Measurements from ENCODE around the gene SPEF1. TPM values are rescaled to one million over a fixed set of nuclear protein-coding genes. Genes with fewer than 3 reads are reported as not detected.
A peak's percentile ranks its signal among the peaks of the same experiment; 100 is the strongest.

The SPEF1 gene
- total RNA-seq, 1 experiment from 2014 or later: 0.24 TPM

DNA sequence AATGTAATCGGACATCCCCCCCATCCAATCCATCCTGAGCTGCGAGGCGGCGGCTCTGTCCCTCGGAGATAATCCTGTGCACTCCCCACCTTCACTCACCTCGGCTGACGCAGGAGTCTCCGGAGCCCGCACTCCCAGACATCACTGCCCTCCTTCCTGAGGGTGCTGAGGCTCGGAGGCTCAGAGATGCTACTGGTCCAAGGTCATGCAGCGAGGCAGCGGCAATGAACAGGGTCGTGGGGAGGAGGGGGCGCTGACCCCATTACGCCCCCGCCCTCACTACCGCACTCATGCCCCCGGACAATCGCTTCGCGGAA, 14.2 kb downstream of the SPEF1 start:
- H3K4me2 ChIP-seq (ENCODE audit: insufficient read depth, insufficient read length, low read length): peak overlapping the region; percentile 85
- WGBS (ENCODE audit: extremely low coverage, insufficient read length, low lambda C conversion rate): no CpG with 5 or more reads among the region's 21 CpGs
- no peak for DNase-seq

More for the DNA sequence above, 14.2 kb downstream of the SPEF1 start:
- peaks cover 16 to 18% of the 10 kb centered on the region in 2 experiments for H3K4me1 Mint-ChIP-seq
- no peak overlapping the region for H2BK20ac ChIP-seq (ENCODE audit: low read depth, low read length, poor library complexity, severe bottlenecking)
- no peak overlapping the region for H3K4ac ChIP-seq (ENCODE audit: low read depth, low read length)
- H3K27ac ChIP-seq (ENCODE audit: insufficient read length, low read depth, low read length): no peak overlapping the region
- no peak overlapping the region for H3T11ph ChIP-seq (ENCODE audit: low read length)
- no peak overlapping the region for H4K8ac ChIP-seq (replicated peaks; ENCODE audit: insufficient read length, low read depth, low read length)
- H3K14ac ChIP-seq (ENCODE audit: insufficient read depth, low read length): peak overlapping the region; percentile 33; the same call in 1 of the 2 replicates
- H2BK15ac ChIP-seq (ENCODE audit: low read depth, low read length): no peak overlapping the region
- no peak overlapping the region for H4K91ac ChIP-seq (ENCODE audit: insufficient read length, low read depth, low read length)
- no peak overlapping the region for H2AFZ ChIP-seq (ENCODE audit: low read length)
- H3K36me3 Mint-ChIP-seq (ENCODE audit: insufficient read depth in 1 of 3, low read depth in 3 of 3): peaks cover under 1 to 4% (median 3%) of the 10 kb centered on the region in 3 experiments; a peak in 4 of 7 replicates
- peaks cover 19% of the 10 kb centered on the region for H3K27me3 Mint-ChIP-seq (ENCODE audit: low read depth)
- H3K27me3 ChIP-seq (ENCODE audit: insufficient read depth, low read length): no peaks in the 10 kb centered on the region
- no peak overlapping the region for H2BK120ac ChIP-seq (ENCODE audit: low read depth, low read length, poor library complexity, severe bottlenecking)
- H3K4me1 ChIP-seq (ENCODE audit: insufficient read depth, low read length): no peaks in the 10 kb centered on the region
- no peaks in the 10 kb centered on the region for H4K20me1 ChIP-seq (ENCODE audit: control insufficient read depth, insufficient read depth, insufficient read length)
- no peaks in the 10 kb centered on the region for H3K9me3 ChIP-seq (ENCODE audit: control insufficient read depth, low read depth, low read length)
- no peak overlapping the region for H4K5ac ChIP-seq (ENCODE audit: insufficient read length, low read depth, low read length)
- H2BK5ac ChIP-seq (ENCODE audit: insufficient read length, low read length): no peak overlapping the region
- H3K23me2 ChIP-seq (ENCODE audit: insufficient read length, low read depth, low read length, poor library complexity, severe bottlenecking): peaks cover 20% of the 10 kb centered on the region
- H3K23ac ChIP-seq (ENCODE audit: insufficient read length, low read depth, low read length): no peak overlapping the region
- peak overlapping the region; percentile 91 to 97 for H3K4me3 Mint-ChIP-seq
- H3K18ac ChIP-seq (ENCODE audit: insufficient read length, low read depth, low read length): no peak overlapping the region
- no peaks in the 10 kb centered on the region; a peak in 1 of 5 replicates for H3K9me3 Mint-ChIP-seq
- peak overlapping the region; percentile 65 for H3K9ac ChIP-seq (ENCODE audit: extremely low read depth, insufficient read length, low read length)
- 0 out of 7 replicates have a peak overlapping the region, but pooled peaks of 1 of the 3 experiments have one; percentile 28 for H3K27ac Mint-ChIP-seq
- no peak overlapping the region for H2AK5ac ChIP-seq (ENCODE audit: insufficient read length, low read length)
- no peaks in the 10 kb centered on the region for H3K79me1 ChIP-seq (ENCODE audit: insufficient read depth, low read depth, low read length, poor library complexity, severe bottlenecking)
- H3K79me2 ChIP-seq (ENCODE audit: insufficient read depth, low read length): no peaks in the 10 kb centered on the region
- H3K56ac ChIP-seq (ENCODE audit: insufficient read length, low read depth, low read length): no peak overlapping the region
- no peak overlapping the region for H2BK12ac ChIP-seq (ENCODE audit: insufficient read length, low read depth, low read length)
- TF ChIP-seq, protein P1, sequence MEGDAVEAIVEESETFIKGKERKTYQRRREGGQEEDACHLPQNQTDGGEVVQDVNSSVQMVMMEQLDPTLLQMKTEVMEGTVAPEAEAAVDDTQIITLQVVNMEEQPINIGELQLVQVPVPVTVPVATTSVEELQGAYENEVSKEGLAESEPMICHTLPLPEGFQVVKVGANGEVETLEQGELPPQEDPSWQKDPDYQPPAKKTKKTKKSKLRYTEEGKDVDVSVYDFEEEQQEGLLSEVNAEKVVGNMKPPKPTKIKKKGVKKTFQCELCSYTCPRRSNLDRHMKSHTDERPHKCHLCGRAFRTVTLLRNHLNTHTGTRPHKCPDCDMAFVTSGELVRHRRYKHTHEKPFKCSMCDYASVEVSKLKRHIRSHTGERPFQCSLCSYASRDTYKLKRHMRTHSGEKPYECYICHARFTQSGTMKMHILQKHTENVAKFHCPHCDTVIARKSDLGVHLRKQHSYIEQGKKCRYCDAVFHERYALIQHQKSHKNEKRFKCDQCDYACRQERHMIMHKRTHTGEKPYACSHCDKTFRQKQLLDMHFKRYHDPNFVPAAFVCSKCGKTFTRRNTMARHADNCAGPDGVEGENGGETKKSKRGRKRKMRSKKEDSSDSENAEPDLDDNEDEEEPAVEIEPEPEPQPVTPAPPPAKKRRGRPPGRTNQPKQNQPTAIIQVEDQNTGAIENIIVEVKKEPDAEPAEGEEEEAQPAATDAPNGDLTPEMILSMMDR (conservative IDR thresholded peaks at IDR 0.05): no peak

All from H9 (cell line).